ENCODE data around the gene URGCP. TPM values are rescaled to one million over a fixed set of nuclear protein-coding genes. Genes with fewer than 3 reads are reported as not detected.
A peak's percentile ranks its signal among the peaks of the same experiment; 100 is the strongest.

Gene URGCP
- total RNA-seq, 1 experiment from 2014 or later: 29.8 TPM

DNA sequence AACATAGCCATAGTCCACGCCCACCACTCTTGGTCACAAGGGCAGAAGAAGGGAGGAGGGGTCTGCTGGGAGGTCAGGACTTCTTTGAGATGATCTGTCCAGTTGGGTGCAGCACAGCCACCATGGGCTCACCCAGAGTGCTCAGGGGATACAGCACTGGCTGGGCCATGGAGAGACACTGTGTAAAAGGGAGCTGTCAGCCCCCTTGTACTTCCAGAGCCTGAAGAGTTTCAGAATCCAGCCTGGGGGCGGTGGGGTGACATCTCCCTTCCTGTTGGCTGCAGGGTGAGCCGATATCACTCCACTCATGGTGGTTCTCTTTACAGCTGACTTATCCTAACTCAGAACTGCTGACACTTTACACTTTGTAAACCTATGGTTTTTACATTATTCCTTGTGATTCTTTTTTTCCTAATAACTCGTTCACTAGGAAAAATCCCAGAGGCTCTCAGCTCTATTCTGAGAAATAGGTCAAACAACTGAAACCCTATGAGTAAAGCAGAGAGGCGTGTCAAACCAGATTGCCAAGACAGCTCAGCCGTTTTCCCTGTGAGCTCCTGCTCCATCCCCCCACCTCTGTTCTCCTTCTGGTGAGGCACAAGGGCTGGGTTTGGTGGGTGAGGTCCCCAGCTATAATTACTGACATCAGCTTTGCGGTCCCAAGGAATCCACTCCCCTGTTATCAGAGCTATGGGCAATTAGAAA, 33.8 kb downstream of the URGCP start:
- peaks cover 28% of the 10 kb centered on the region for H3K36me3 ChIP-seq (ENCODE audit: low read depth, low read length)
- H3K27me3 ChIP-seq (ENCODE audit: low read length): no peaks in the 10 kb centered on the region
- ATAC-seq (peak; percentile 59), DNase-seq (peak; percentile 91)
- H3K9ac ChIP-seq (ENCODE audit: low read length): peak overlapping the region; percentile 95
- H3K79me2 ChIP-seq (ENCODE audit: low read length): peaks cover 23% of the 10 kb centered on the region
- TF ChIP-seq EZH2 (IDR thresholded peaks at IDR 0.05; ENCODE audit: low read length, unreplicated experiment) (no peak), EZH2phosphoT487 (IDR thresholded peaks at IDR 0.05; ENCODE audit: borderline replicate concordance, low read length) (no peak)
- TF ChIP-seq, protein P1, sequence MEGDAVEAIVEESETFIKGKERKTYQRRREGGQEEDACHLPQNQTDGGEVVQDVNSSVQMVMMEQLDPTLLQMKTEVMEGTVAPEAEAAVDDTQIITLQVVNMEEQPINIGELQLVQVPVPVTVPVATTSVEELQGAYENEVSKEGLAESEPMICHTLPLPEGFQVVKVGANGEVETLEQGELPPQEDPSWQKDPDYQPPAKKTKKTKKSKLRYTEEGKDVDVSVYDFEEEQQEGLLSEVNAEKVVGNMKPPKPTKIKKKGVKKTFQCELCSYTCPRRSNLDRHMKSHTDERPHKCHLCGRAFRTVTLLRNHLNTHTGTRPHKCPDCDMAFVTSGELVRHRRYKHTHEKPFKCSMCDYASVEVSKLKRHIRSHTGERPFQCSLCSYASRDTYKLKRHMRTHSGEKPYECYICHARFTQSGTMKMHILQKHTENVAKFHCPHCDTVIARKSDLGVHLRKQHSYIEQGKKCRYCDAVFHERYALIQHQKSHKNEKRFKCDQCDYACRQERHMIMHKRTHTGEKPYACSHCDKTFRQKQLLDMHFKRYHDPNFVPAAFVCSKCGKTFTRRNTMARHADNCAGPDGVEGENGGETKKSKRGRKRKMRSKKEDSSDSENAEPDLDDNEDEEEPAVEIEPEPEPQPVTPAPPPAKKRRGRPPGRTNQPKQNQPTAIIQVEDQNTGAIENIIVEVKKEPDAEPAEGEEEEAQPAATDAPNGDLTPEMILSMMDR (conservative IDR thresholded peaks at IDR 0.05; ENCODE audit: low read depth, low read length): no peak
- CTCF ChIA-PET: interaction anchor here (0.8 kb wide), 1 partner anchor 28 kb away, joined by 3 read pairs; no protein-coding TSS in a partner anchor
- peak overlapping the region; percentile 54 for H3K4me3 ChIP-seq (ENCODE audit: low read length)
- POLR2A ChIA-PET (ENCODE audit: unreplicated experiment): interaction anchor here (0.5 to 0.7 kb wide), 8 partner anchors 12 to 730 kb away, joined by 3 to 9 read pairs (median 4); partner anchors contain the start of gene BLVRA
- H3K27ac ChIP-seq (ENCODE audit: low read length): peak overlapping the region; percentile 100
- H3K4me1 ChIP-seq (ENCODE audit: insufficient read depth, low read length): peaks cover 63% of the 10 kb centered on the region
- no peaks in the 10 kb centered on the region for H3K9me3 ChIP-seq (ENCODE audit: low read length)
- H4K20me1 ChIP-seq (ENCODE audit: low read length): no peaks in the 10 kb centered on the region
- no peak overlapping the region for H2AFZ ChIP-seq (ENCODE audit: low read length)
- no peaks in the 10 kb centered on the region for H3K9me2 ChIP-seq (replicated peaks; ENCODE audit: low read length)
- peak overlapping the region; percentile 89 for H3K4me2 ChIP-seq (ENCODE audit: low read length)
- H3F3A ChIP-seq (ENCODE audit: low read length, unreplicated experiment): peaks cover 11% of the 10 kb centered on the region
- intact Hi-C loops (cut with micrococcal nuclease): loop anchor here (1.0 to 2.0 kb wide), 3 partner anchors 32 to 82 kb away; partner anchors contain the start of gene UBE2D4
- BruUV-seq (replicated peaks): no TSS peak

DNA sequence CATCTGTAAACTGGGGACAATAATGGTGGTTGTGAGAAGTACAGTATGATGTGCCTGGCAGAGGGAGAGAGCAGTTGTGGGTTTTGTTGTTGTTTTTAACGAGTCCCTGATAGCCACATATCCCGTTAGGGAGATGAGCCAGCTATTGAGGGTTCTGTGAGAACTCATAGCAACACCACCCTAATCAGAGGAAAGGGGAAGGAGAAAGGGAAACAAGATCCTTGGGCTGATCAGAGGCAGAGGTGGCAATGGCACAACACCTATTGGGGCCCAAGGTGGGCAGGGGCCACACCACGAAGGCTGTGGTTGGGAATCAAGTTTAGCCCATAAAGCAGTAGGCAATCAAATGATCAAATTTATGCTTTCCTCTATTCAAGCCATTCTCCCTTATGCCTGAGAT, 35.3 kb downstream of the URGCP start:
- H3K27me3 ChIP-seq (ENCODE audit: low read length): no peaks in the 10 kb centered on the region
- peaks cover 63% of the 10 kb centered on the region for H3K4me1 ChIP-seq (ENCODE audit: insufficient read depth, low read length)
- H3K9me2 ChIP-seq (replicated peaks; ENCODE audit: low read length): no peaks in the 10 kb centered on the region
- DNase-seq (no peak), ATAC-seq (no peak)
- H3F3A ChIP-seq (ENCODE audit: low read length, unreplicated experiment): peaks cover 11% of the 10 kb centered on the region
- 0 out of 2 replicates have a peak overlapping the region, but pooled peaks have one; percentile 88 for H3K9ac ChIP-seq (ENCODE audit: low read length)
- H3K79me2 ChIP-seq (ENCODE audit: low read length): peaks cover 14% of the 10 kb centered on the region
- no peak overlapping the region for H2AFZ ChIP-seq (ENCODE audit: low read length)
- intact Hi-C loops (cut with micrococcal nuclease): no loop called here
- peaks cover 25% of the 10 kb centered on the region for H3K36me3 ChIP-seq (ENCODE audit: low read depth, low read length)
- ChIA-PET POLR2A (ENCODE audit: unreplicated experiment) (interaction anchor here (0.6 kb wide), 1 partner anchor 225 kb away, joined by 4 read pairs; no protein-coding TSS in a partner anchor), CTCF (no interaction called here)
- H3K9me3 ChIP-seq (ENCODE audit: low read length): no peaks in the 10 kb centered on the region
- no peak overlapping the region for H3K4me3 ChIP-seq (ENCODE audit: low read length)
- no peak for TF ChIP-seq EZH2phosphoT487 (IDR thresholded peaks at IDR 0.05; ENCODE audit: borderline replicate concordance, low read length)
- TF ChIP-seq EZH2 (IDR thresholded peaks at IDR 0.05; ENCODE audit: low read length, unreplicated experiment): no peak
- TF ChIP-seq, protein P1 (conservative IDR thresholded peaks at IDR 0.05; ENCODE audit: low read depth, low read length): no peak
- H4K20me1 ChIP-seq (ENCODE audit: low read length): no peaks in the 10 kb centered on the region
- H3K27ac ChIP-seq (ENCODE audit: low read length): peak overlapping the region; percentile 100
- no peak overlapping the region for H3K4me2 ChIP-seq (ENCODE audit: low read length)
- no TSS peak for BruUV-seq (replicated peaks)

DNA sequence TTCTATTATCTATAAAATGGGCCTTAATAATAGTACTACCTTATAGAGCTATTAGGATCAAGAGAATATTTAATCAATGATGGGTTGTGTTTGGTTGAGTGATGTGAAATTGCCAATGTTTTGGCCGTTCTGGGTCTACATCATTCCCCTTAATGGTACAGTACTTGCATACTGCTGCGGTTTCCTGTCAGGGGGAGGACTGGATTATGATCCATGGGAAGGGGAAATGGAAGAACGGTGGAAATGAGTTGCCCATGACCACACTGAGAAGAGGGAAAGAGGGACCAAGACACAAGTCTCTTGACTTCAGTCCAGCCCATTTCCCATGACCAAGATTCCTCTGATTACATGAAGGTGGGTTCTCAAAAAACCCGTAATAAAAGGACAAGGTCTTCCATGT, 36.1 kb downstream of the URGCP start:
- CTCF ChIA-PET: no interaction called here
- H3K27ac ChIP-seq (ENCODE audit: low read length): peak overlapping the region; percentile 100
- ATAC-seq (no peak), DNase-seq (no peak)
- POLR2A ChIA-PET (ENCODE audit: unreplicated experiment): interaction anchor here (0.6 kb wide), 1 partner anchor 224 kb away, joined by 4 read pairs; no protein-coding TSS in a partner anchor
- TF ChIP-seq, protein P1 (conservative IDR thresholded peaks at IDR 0.05; ENCODE audit: low read depth, low read length): no peak
- TF ChIP-seq EZH2phosphoT487 (IDR thresholded peaks at IDR 0.05; ENCODE audit: borderline replicate concordance, low read length) (no peak), EZH2 (IDR thresholded peaks at IDR 0.05; ENCODE audit: low read length, unreplicated experiment) (no peak)
- H3K4me3 ChIP-seq (ENCODE audit: low read length): peak overlapping the region; percentile 96
- 0 out of 2 replicates have a peak overlapping the region, but pooled peaks have one; percentile 0 for H2AFZ ChIP-seq (ENCODE audit: low read length)
- H3K9ac ChIP-seq (ENCODE audit: low read length): peak overlapping the region; percentile 88
- H3F3A ChIP-seq (ENCODE audit: low read length, unreplicated experiment): peaks cover 11% of the 10 kb centered on the region
- no TSS peak for BruUV-seq (replicated peaks)
- H3K9me3 ChIP-seq (ENCODE audit: low read length): no peaks in the 10 kb centered on the region
- intact Hi-C loops (cut with micrococcal nuclease): no loop called here
- no peaks in the 10 kb centered on the region for H3K27me3 ChIP-seq (ENCODE audit: low read length)
- no peaks in the 10 kb centered on the region for H4K20me1 ChIP-seq (ENCODE audit: low read length)
- peak overlapping the region; percentile 92 for H3K4me2 ChIP-seq (ENCODE audit: low read length)
- peaks cover 23% of the 10 kb centered on the region for H3K36me3 ChIP-seq (ENCODE audit: low read depth, low read length)
- H3K79me2 ChIP-seq (ENCODE audit: low read length): peaks cover 14% of the 10 kb centered on the region
- peaks cover 63% of the 10 kb centered on the region for H3K4me1 ChIP-seq (ENCODE audit: insufficient read depth, low read length)
- no peaks in the 10 kb centered on the region for H3K9me2 ChIP-seq (replicated peaks; ENCODE audit: low read length)
